H1 (cell line): Measurements from ENCODE around the gene ACOT6. TPM values are rescaled to one million over a fixed set of nuclear protein-coding genes. Genes with fewer than 3 reads are reported as not detected.

ENCODE experiments used
- CTCF ChIA-PET: fragments of 300-600 bp; sonication (Branson Sonifier 250); formaldehyde crosslinking; loops from one replicate; lab custom pipeline; 2021; ENCODE audit not compliant: partially characterized antibody; lab: Charles Lee
- POLR2A ChIA-PET: fragments of 300-600 bp; sonication (Branson Sonifier 250); formaldehyde crosslinking; loops from one replicate; lab custom pipeline; 2021; ENCODE audit warnings: inconsistent platforms; ENCODE audit not compliant: partially characterized antibody; lab: Charles Lee
- DNase-seq, 2 experiments: peaks; one replicate each; pipeline versions ENCODE4 v3.0.0 to v3.0.0-alpha.2; 2010 to 2022; ENCODE audit warnings: low spot score in 2 of 2, low read depth in 1 of 2, mixed read lengths in 1 of 2
- FAIRE-seq: peaks from 2 replicates; lab custom pipeline; 2011; peaks lifted over from hg19 to GRCh38; lab: Jason Lieb, UNC
- H2AFZ ChIP-seq: 2 replicates; pipeline ENCODE4 v1.8.1; 2012; ENCODE audit warnings: low read length, inconsistent platforms
- H2AK5ac ChIP-seq: 2 replicates; pipeline ENCODE4 v1.6.1; 2013; ENCODE audit warnings: low read depth, low read length
- H2BK120ac ChIP-seq: replicated peaks from 2 replicates; pipeline ENCODE3; 2013; ENCODE audit warnings: low read depth, low read length, inconsistent platforms
- H2BK12ac ChIP-seq: 2 replicates; pipeline ENCODE4 v1.6.1; 2013; ENCODE audit warnings: low read depth, low read length
- H2BK15ac ChIP-seq: 2 replicates; pipeline ENCODE4 v1.6.1; 2013; ENCODE audit warnings: low read length
- H2BK20ac ChIP-seq: 2 replicates; pipeline ENCODE4 v1.6.1; 2013; ENCODE audit warnings: low read length
- H2BK5ac ChIP-seq: 2 replicates; pipeline ENCODE4 v1.6.1; 2013; ENCODE audit warnings: low read depth, low read length
- H3K14ac ChIP-seq: 2 replicates; pipeline ENCODE4 v1.6.1; 2013; ENCODE audit warnings: inconsistent platforms; ENCODE audit not compliant: insufficient read length
- H3K18ac ChIP-seq: 2 replicates; pipeline ENCODE4 v1.6.1; 2013; ENCODE audit warnings: low read length; ENCODE audit errors: extremely low read depth
- H3K23ac ChIP-seq: 2 replicates; pipeline ENCODE4 v1.6.1; 2013; ENCODE audit warnings: inconsistent platforms; ENCODE audit not compliant: insufficient read length
- H3K23me2 ChIP-seq: 2 replicates; pipeline ENCODE4 v1.6.1; 2013; ENCODE audit warnings: low read depth, low read length
- H3K27ac ChIP-seq: 2 replicates; pipeline ENCODE4 v1.6.1; 2011; ENCODE audit warnings: low read depth, low read length, inconsistent platforms
- H3K27me3 ChIP-seq, 4 experiments: replicated peaks in 1 of 4; 1 replicate in 1 of 4; 2 replicates in 3 of 4; pipeline versions ENCODE4 v1.6.1 to v1.8.1; 2011 to 2013; ENCODE audit warnings: low read length in 3 of 4, mild to moderate bottlenecking in 3 of 4, inconsistent platforms in 2 of 4, mixed read lengths in 2 of 4, moderate library complexity in 1 of 4; ENCODE audit not compliant: control insufficient read depth in 3 of 4, insufficient read depth in 3 of 4; ENCODE audit errors: extremely low read depth in 1 of 4
- H3K36me3 ChIP-seq, 4 experiments: 2 replicates each; pipeline versions ENCODE4 v1.6.1 to v1.8.1; 2011 to 2013; ENCODE audit warnings: mild to moderate bottlenecking in 4 of 4, low read length in 3 of 4, moderate library complexity in 2 of 4, control low read depth in 1 of 4, inconsistent platforms in 1 of 4; ENCODE audit not compliant: insufficient read depth in 4 of 4, control insufficient read depth in 2 of 4
- H3K4ac ChIP-seq: replicated peaks from 2 replicates; pipeline ENCODE3; 2013; ENCODE audit warnings: low read length, low read depth, mixed read lengths, inconsistent platforms; ENCODE audit not compliant: insufficient read length
- H3K4me1 ChIP-seq, 4 experiments: replicated peaks in 1 of 4; 1 replicate in 1 of 4; 2 replicates in 3 of 4; pipeline versions ENCODE4 v1.6.1 to v1.8.1; 2011 to 2013; ENCODE audit warnings: low read length in 3 of 4, inconsistent platforms in 2 of 4, mixed read lengths in 1 of 4; ENCODE audit not compliant: insufficient read depth in 4 of 4, control insufficient read depth in 3 of 4
- H3K4me2 ChIP-seq, 2 experiments: 2 replicates each; pipeline versions ENCODE4 v1.6.1 to v1.8.1; 2011 to 2013; ENCODE audit warnings: low read depth in 2 of 2, low read length in 2 of 2, control low read depth in 1 of 2, inconsistent platforms in 1 of 2, mild to moderate bottlenecking in 1 of 2; ENCODE audit not compliant: insufficient read depth in 1 of 2
- H3K4me3 ChIP-seq, 4 experiments: fragments of 200-600, 300-600 bp in 1 of 4; sonication (generic), shearing (Covaris generic), sonication (Bioruptor Twin) in 1 of 4; 2 replicates each; pipeline versions ENCODE4 v1.5.1 to v1.8.1; 2011 to 2016; ENCODE audit warnings: low read length in 4 of 4, low read depth in 3 of 4, control low read depth in 2 of 4, inconsistent platforms in 2 of 4, mild to moderate bottlenecking in 2 of 4, mixed read lengths in 1 of 4, moderate library complexity in 1 of 4; ENCODE audit not compliant: insufficient read depth in 2 of 4; ENCODE audit errors: extremely low read depth in 1 of 4
- H3K56ac ChIP-seq: replicated peaks from 2 replicates; pipeline ENCODE3; 2013; ENCODE audit warnings: low read depth, mild to moderate bottlenecking, mixed read lengths, low read length, inconsistent platforms; ENCODE audit not compliant: insufficient read length
- H3K79me1 ChIP-seq: 2 replicates; pipeline ENCODE4 v1.6.1; 2013; ENCODE audit warnings: low read depth, low read length, control low read depth
- H3K79me2 ChIP-seq, 2 experiments: 2 replicates each; pipeline versions ENCODE4 v1.6.1 to v1.8.1; 2012 to 2013; ENCODE audit warnings: low read length in 2 of 2, mild to moderate bottlenecking in 2 of 2, inconsistent platforms in 1 of 2; ENCODE audit not compliant: insufficient read depth in 2 of 2, control insufficient read depth in 1 of 2
- H3K9ac ChIP-seq, 4 experiments: replicated peaks in 1 of 4; 1 replicate in 1 of 4; 2 replicates in 3 of 4; pipeline versions ENCODE4 v1.6.1 to v1.8.1; 2011 to 2013; ENCODE audit warnings: low read depth in 3 of 4, low read length in 3 of 4, control low read depth in 2 of 4, mild to moderate bottlenecking in 2 of 4, moderate library complexity in 2 of 4, inconsistent platforms in 1 of 4; ENCODE audit errors: extremely low read depth in 1 of 4
- H3K9me3 ChIP-seq, 2 experiments: 2 replicates each; pipeline versions ENCODE4 v1.6.1 to v1.8.1; 2012 to 2013; ENCODE audit warnings: mild to moderate bottlenecking in 2 of 2, moderate library complexity in 2 of 2, control low read depth in 1 of 2, inconsistent platforms in 1 of 2, low read depth in 1 of 2, low read length in 1 of 2, mixed read lengths in 1 of 2; ENCODE audit not compliant: insufficient read depth in 2 of 2
- H4K20me1 ChIP-seq, 2 experiments: replicated peaks in 1 of 2; 2 replicates each; pipeline versions ENCODE3 to v1.8.1; 2011 to 2013; ENCODE audit warnings: inconsistent platforms in 2 of 2, low read length in 2 of 2, mild to moderate bottlenecking in 1 of 2; ENCODE audit not compliant: insufficient read depth in 2 of 2, control insufficient read depth in 1 of 2
- H4K5ac ChIP-seq: 2 replicates; pipeline ENCODE4 v1.6.1; 2013; ENCODE audit warnings: low read length, low read depth, mixed read lengths, inconsistent platforms; ENCODE audit not compliant: insufficient read length
- H4K8ac ChIP-seq: 2 replicates; pipeline ENCODE4 v1.8.0; 2013; ENCODE audit warnings: mild to moderate bottlenecking, moderate library complexity, low read length, inconsistent platforms; ENCODE audit not compliant: insufficient read depth; ENCODE audit errors: extremely low read depth
- H4K91ac ChIP-seq: replicated peaks from 2 replicates; pipeline ENCODE3; 2013; ENCODE audit warnings: low read length, mixed read lengths, inconsistent platforms; ENCODE audit not compliant: insufficient read length
- RNF2 ChIP-seq: fragments of 200-900, 300-1000 bp; sonication (generic); IDR thresholded peaks from 2 replicates; pipeline ENCODE4 v1.7.1; 2016; ENCODE audit warnings: borderline replicate concordance, low read depth, mild to moderate bottlenecking, antibody characterized with exemption, low read length; ENCODE audit not compliant: poor library complexity, severe bottlenecking; ENCODE audit errors: missing control alignments
- SP2 ChIP-seq: IDR thresholded peaks from 2 replicates; pipeline ENCODE4 v1.6.1; 2012; ENCODE audit warnings: mild to moderate bottlenecking, low read length, inconsistent platforms
- WGBS, 2 experiments: shearing (Covaris generic) in 1 of 2; methylation state at CpG; one replicate each; pipeline versions ENCODE4 v1.1.6 to v1.1.7; 2013 to 2015; ENCODE audit warnings: low lambda C conversion rate in 2 of 2, mixed read lengths in 2 of 2, inconsistent platforms in 1 of 2, low coverage in 1 of 2, missing lambda C conversion rate in 1 of 2; ENCODE audit not compliant: insufficient replicate concordance in 2 of 2, insufficient coverage in 1 of 2, insufficient read length in 1 of 2; ENCODE audit errors: extremely low coverage in 1 of 2, missing lambda C conversion rate in 1 of 2; 5-methylcytosine and 5-hydroxymethylcytosine counted together
- polyA plus RNA-seq, 7 experiments: library from polyadenylated mRNA; depleted of rRNA in 3 of 7; stranded (reverse) in 5 of 7; unstranded in 2 of 7; fragments of >200 nt in 5 of 7; fragments of 200-250 nt in 2 of 7; gene quantifications; 1 replicate in 5 of 7; 2 replicates in 1 of 7; 4 replicates in 1 of 7; pipeline versions ENCODE4 v1.2.1 to v1.2.3, GENCODE V29; 2011 to 2013; ENCODE audit warnings: missing spikeins in 2 of 7, mixed read lengths in 2 of 7
- total RNA-seq: library from RNA; stranded (reverse); fragmentation: NEBNext Ultra II Directional; extraction: Animal tissue kit (Norgen Biotek cat#: 25700); gene quantifications from 2 replicates; pipeline ENCODE4 v1.2.1, GENCODE V29; 2021

ACOT6 gene
- total and polyA plus RNA-seq, 2 of the 8 experiments (the other 6 are each of a cell fraction or from before 2014, with no cell fraction given), result not detected

- H3K79me2 ChIP-seq, result no peaks in the 10 kb centered on the region
- no peak overlapping the region for H3K27ac ChIP-seq
- no peak overlapping the region for H3K4me2 ChIP-seq
- no peak overlapping the region for H4K5ac ChIP-seq
- no peak overlapping the region for H4K91ac ChIP-seq
- H4K8ac ChIP-seq, result no peak overlapping the region
- H2BK12ac ChIP-seq, result no peak overlapping the region
- H3K14ac ChIP-seq, result no peak overlapping the region
- no peak overlapping the region for H2AK5ac ChIP-seq
- no peak overlapping the region for H3K23ac ChIP-seq
- H2BK15ac ChIP-seq, result no peak overlapping the region; the same call in 1 of the 2 replicates
- FAIRE-seq (no peak), DNase-seq (no peak)
- peaks cover 0 to 5% (median 1%) of the 10 kb centered on the region in 4 experiments; a peak in 4 of 7 replicates for H3K4me1 ChIP-seq
- WGBS, 2 experiments, result 89% methylated on average over 10 of the region's 10 CpGs; no CpG with 5 or more reads in 1 of the 2 experiments
- H3K36me3 ChIP-seq, result no peaks in the 10 kb centered on the region
- no peak overlapping the region for H2BK20ac ChIP-seq
- H2BK120ac ChIP-seq, result no peak overlapping the region
- no peaks in the 10 kb centered on the region for H3K79me1 ChIP-seq
- no peak overlapping the region for H3K18ac ChIP-seq
- H3K9ac ChIP-seq, result no peak overlapping the region
- CTCF ChIA-PET, result interaction anchor here (0.7 to 6.5 kb wide), 3 partner anchors 91 to 158 kb away, joined by 3 to 52 read pairs (median 6); no protein-coding TSS in a partner anchor
- H2AFZ ChIP-seq, result no peak overlapping the region
- H3K56ac ChIP-seq, result no peak overlapping the region
- H3K23me2 ChIP-seq, result peaks cover 7% of the 10 kb centered on the region; the same call in 1 of the 2 replicates
- H4K20me1 ChIP-seq, result no peaks in the 10 kb centered on the region
- H2BK5ac ChIP-seq, result no peak overlapping the region
- POLR2A ChIA-PET, result interaction anchor here (1.0 kb wide), 1 partner anchor 18 kb away, joined by 5 read pairs; the partner anchor contains the start of gene ACOT6
- no peaks in the 10 kb centered on the region for H3K9me3 ChIP-seq
- H3K4ac ChIP-seq, result no peak overlapping the region
- no peak overlapping the region for H3K4me3 ChIP-seq
- H3K27me3 ChIP-seq, result no peaks in the 10 kb centered on the region
- TF ChIP-seq SP2, result no peak
- no peak for TF ChIP-seq RNF2
These were observed 17.9 kb downstream of the ACOT6 start for GRCh38 chr14:73630009-73630780.
